Measurements from ENCODE around the gene DLG2.
"Not testable (repeated sequence)": the region's sequence is repeated elsewhere in the genome, so short reads cannot be mapped to it uniquely, and the experiment has no call there.

DLG2 gene

GRCh38 chr11:85028329-85029101 is 598.6 kb downstream of the DLG2 start:
- Histone ChIP-seq H3K4me1 (ENCODE audit: control insufficient read depth, insufficient read depth, low read length) (no peaks in the 10 kb centered on the region), H3K27ac (ENCODE audit: low read depth, low read length) (no peak overlapping the region), H3K27me3 (ENCODE audit: control insufficient read depth, insufficient read depth, low read length) (no peaks in the 10 kb centered on the region), H3K36me3 (ENCODE audit: control insufficient read depth, insufficient read depth, low read length) (no peaks in the 10 kb centered on the region), H3K9me3 (ENCODE audit: control insufficient read depth, insufficient read depth, low read depth, low read length) (no peaks in the 10 kb centered on the region), H3K9ac (ENCODE audit: low read length) (no peak overlapping the region), H3K4me3 (ENCODE audit: low read depth, low read length) (no peak overlapping the region)

GRCh38 chr11:85027346-85027745 is 599.8 kb downstream of the DLG2 start:
- Histone ChIP-seq H3K9me3 (ENCODE audit: control insufficient read depth, insufficient read depth, low read depth, low read length) (no peaks in the 10 kb centered on the region), H3K27me3 (ENCODE audit: control insufficient read depth, insufficient read depth, low read length) (no peaks in the 10 kb centered on the region), H3K36me3 (ENCODE audit: control insufficient read depth, insufficient read depth, low read length) (no peaks in the 10 kb centered on the region), H3K9ac (ENCODE audit: low read length) (no peak overlapping the region), H3K27ac (ENCODE audit: low read depth, low read length) (no peak overlapping the region), H3K4me1 (ENCODE audit: control insufficient read depth, insufficient read depth, low read length) (no peaks in the 10 kb centered on the region), H3K4me3 (ENCODE audit: low read depth, low read length) (no peak overlapping the region)

- H3K4me3 ChIP-seq (ENCODE audit: low read depth, low read length) = no peak overlapping the region
- no peak overlapping the region for H3K9ac ChIP-seq (ENCODE audit: low read length)
- no peaks in the 10 kb centered on the region for H3K27me3 ChIP-seq (ENCODE audit: control insufficient read depth, insufficient read depth, low read length)
- H3K9me3 ChIP-seq (ENCODE audit: control insufficient read depth, insufficient read depth, low read depth, low read length) = no peaks in the 10 kb centered on the region
- H3K36me3 ChIP-seq (ENCODE audit: control insufficient read depth, insufficient read depth, low read length) = no peaks in the 10 kb centered on the region
- no peak overlapping the region for H3K27ac ChIP-seq (ENCODE audit: low read depth, low read length)
- H3K4me1 ChIP-seq (ENCODE audit: control insufficient read depth, insufficient read depth, low read length) = no peaks in the 10 kb centered on the region
Observed at GRCh38 chr11:85021058-85021457, 606.1 kb downstream of the DLG2 start.

GRCh38 chr11:84993386-84993785 is 633.8 kb downstream of the DLG2 start:
- no peaks in the 10 kb centered on the region for H3K9me3 ChIP-seq (ENCODE audit: control insufficient read depth, insufficient read depth, low read depth, low read length)
- H3K9ac ChIP-seq (ENCODE audit: low read length) = no peak overlapping the region
- H3K27me3 ChIP-seq (ENCODE audit: control insufficient read depth, insufficient read depth, low read length) = no peaks in the 10 kb centered on the region
- H3K27ac ChIP-seq (ENCODE audit: low read depth, low read length) = no peak overlapping the region
- H3K4me3 ChIP-seq (ENCODE audit: low read depth, low read length) = no peak overlapping the region
- H3K36me3 ChIP-seq (ENCODE audit: control insufficient read depth, insufficient read depth, low read length) = no peaks in the 10 kb centered on the region
- H3K4me1 ChIP-seq (ENCODE audit: control insufficient read depth, insufficient read depth, low read length) = no peaks in the 10 kb centered on the region

DNA sequence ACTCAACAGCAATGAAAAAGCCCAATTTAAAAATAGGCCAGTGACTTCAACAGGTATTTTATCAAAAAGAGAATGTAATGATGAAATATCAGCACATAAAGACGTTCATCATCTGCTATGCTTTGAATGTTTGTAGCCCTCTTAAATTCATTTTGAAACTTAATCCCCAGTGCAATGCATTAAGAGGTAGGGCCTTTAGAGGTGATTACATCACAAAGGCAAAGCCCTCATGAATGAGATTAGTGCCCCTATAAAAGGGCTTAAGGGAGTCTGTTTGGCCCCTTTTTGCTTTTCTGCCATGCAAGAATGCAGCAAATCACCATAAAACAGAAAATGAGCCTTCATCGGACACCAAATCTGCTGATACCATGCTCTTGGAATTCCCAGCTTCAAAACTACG is 637.0 kb downstream of the DLG2 start:
- H3K9ac ChIP-seq (ENCODE audit: low read length) = no peak overlapping the region
- no peak overlapping the region for H3K27ac ChIP-seq (ENCODE audit: low read depth, low read length)
- peaks cover 6% of the 10 kb centered on the region for H3K9me3 ChIP-seq (ENCODE audit: control insufficient read depth, insufficient read depth, low read depth, low read length)
- H3K36me3 ChIP-seq (ENCODE audit: control insufficient read depth, insufficient read depth, low read length) = no peaks in the 10 kb centered on the region
- no peaks in the 10 kb centered on the region for H3K27me3 ChIP-seq (ENCODE audit: control insufficient read depth, insufficient read depth, low read length)
- no peaks in the 10 kb centered on the region for H3K4me1 ChIP-seq (ENCODE audit: control insufficient read depth, insufficient read depth, low read length)
- no peak overlapping the region for H3K4me3 ChIP-seq (ENCODE audit: low read depth, low read length)

DNA sequence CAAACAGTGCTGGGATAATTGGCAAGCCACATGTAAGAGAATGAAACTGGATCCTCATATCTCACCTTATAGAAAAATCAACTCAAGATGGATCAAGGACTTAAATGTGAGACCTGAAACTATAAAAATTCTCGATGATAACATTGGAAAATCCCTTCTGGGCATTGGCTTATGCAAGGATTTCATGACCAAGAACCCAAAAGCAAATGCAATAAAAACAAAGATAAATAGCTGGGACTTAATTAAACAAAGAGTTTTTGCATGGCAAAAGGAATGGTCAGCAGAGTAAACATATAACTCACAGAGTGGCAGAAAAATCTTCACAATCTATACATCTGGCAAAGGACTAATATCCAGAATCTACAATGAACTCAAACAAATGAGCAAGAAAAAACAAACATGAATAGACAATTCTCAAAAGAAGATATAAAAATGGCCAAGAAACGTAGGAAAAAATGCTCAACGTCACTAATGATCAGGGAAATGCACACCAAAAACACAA is 639.4 kb downstream of the DLG2 start:
- not testable (repeated sequence) for H3K9ac ChIP-seq (ENCODE audit: low read length); H3K4me1 ChIP-seq (ENCODE audit: control insufficient read depth, insufficient read depth, low read length); H3K27ac ChIP-seq (ENCODE audit: low read depth, low read length); H3K27me3 ChIP-seq (ENCODE audit: control insufficient read depth, insufficient read depth, low read length); H3K4me3 ChIP-seq (ENCODE audit: low read depth, low read length); H3K36me3 ChIP-seq (ENCODE audit: control insufficient read depth, insufficient read depth, low read length)
- peaks cover 10% of the 10 kb centered on the region for H3K9me3 ChIP-seq (ENCODE audit: control insufficient read depth, insufficient read depth, low read depth, low read length)

DNA sequence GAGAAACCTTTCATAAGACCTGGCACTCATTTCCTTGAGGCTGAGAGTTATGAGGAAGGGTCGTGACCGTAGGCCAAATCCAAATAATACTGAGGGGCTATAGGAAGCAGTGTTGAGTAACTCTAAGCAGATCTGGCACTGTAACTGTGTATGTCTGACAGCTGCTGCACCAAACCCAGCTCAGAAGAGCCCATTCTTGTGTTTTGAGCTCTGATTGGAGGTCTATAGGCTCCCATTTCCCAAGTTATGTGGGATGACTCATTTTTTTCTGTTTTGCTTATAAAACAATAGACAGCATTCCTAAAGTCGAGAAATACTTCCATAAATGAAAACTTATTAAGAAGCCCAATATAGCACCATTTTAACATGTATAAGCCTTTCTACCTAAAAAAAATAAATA is 645.8 kb downstream of the DLG2 start:
- Histone ChIP-seq H3K9me3 (ENCODE audit: control insufficient read depth, insufficient read depth, low read depth, low read length) (peaks cover 10% of the 10 kb centered on the region), H3K36me3 (ENCODE audit: control insufficient read depth, insufficient read depth, low read length) (no peaks in the 10 kb centered on the region), H3K4me3 (ENCODE audit: low read depth, low read length) (no peak overlapping the region), H3K27me3 (ENCODE audit: control insufficient read depth, insufficient read depth, low read length) (no peaks in the 10 kb centered on the region), H3K27ac (ENCODE audit: low read depth, low read length) (no peak overlapping the region), H3K9ac (ENCODE audit: low read length) (no peak overlapping the region), H3K4me1 (ENCODE audit: control insufficient read depth, insufficient read depth, low read length) (no peaks in the 10 kb centered on the region)

GRCh38 chr11:84969103-84969502 is 658.0 kb downstream of the DLG2 start:
- no peak overlapping the region for H3K4me3 ChIP-seq (ENCODE audit: low read depth, low read length)
- H3K4me1 ChIP-seq (ENCODE audit: control insufficient read depth, insufficient read depth, low read length) = peaks cover 11% of the 10 kb centered on the region
- H3K9ac ChIP-seq (ENCODE audit: low read length) = no peak overlapping the region
- H3K27ac ChIP-seq (ENCODE audit: low read depth, low read length) = no peak overlapping the region
- H3K36me3 ChIP-seq (ENCODE audit: control insufficient read depth, insufficient read depth, low read length) = no peaks in the 10 kb centered on the region
- H3K27me3 ChIP-seq (ENCODE audit: control insufficient read depth, insufficient read depth, low read length) = no peaks in the 10 kb centered on the region
- H3K9me3 ChIP-seq (ENCODE audit: control insufficient read depth, insufficient read depth, low read depth, low read length) = no peaks in the 10 kb centered on the region

DNA sequence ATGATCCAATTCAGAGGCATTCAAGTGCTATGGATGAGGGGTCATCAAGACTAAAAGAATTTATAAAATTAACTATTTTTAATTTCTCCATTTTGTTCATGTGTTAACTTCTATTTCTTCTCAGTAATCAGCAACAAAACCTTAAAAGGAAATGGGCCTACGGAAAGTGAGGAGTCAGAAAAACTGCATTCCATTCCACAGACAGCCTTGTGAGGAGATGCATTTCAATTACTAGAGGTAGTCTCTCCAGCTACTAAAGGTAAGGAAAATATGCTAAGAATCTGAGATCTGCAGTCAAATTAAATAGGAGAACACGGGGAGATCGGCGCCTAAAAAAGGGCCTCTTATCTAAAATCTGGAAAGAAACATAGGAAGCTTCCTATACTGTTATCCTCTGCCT is 661.7 kb downstream of the DLG2 start:
- Histone ChIP-seq H3K9me3 (ENCODE audit: control insufficient read depth, insufficient read depth, low read depth, low read length) (no peaks in the 10 kb centered on the region), H3K4me1 (ENCODE audit: control insufficient read depth, insufficient read depth, low read length) (peaks cover 11% of the 10 kb centered on the region), H3K4me3 (ENCODE audit: low read depth, low read length) (no peak overlapping the region), H3K27ac (ENCODE audit: low read depth, low read length) (peak overlapping the region; percentile 83), H3K27me3 (ENCODE audit: control insufficient read depth, insufficient read depth, low read length) (no peaks in the 10 kb centered on the region), H3K36me3 (ENCODE audit: control insufficient read depth, insufficient read depth, low read length) (no peaks in the 10 kb centered on the region), H3K9ac (ENCODE audit: low read length) (peak overlapping the region; percentile 19)

GRCh38 chr11:84963240-84963639 is 663.9 kb downstream of the DLG2 start:
- no peaks in the 10 kb centered on the region for H3K9me3 ChIP-seq (ENCODE audit: control insufficient read depth, insufficient read depth, low read depth, low read length)
- H3K36me3 ChIP-seq (ENCODE audit: control insufficient read depth, insufficient read depth, low read length) = no peaks in the 10 kb centered on the region
- H3K9ac ChIP-seq (ENCODE audit: low read length) = no peak overlapping the region
- peaks cover 11% of the 10 kb centered on the region for H3K4me1 ChIP-seq (ENCODE audit: control insufficient read depth, insufficient read depth, low read length)
- no peak overlapping the region for H3K27ac ChIP-seq (ENCODE audit: low read depth, low read length)
- H3K27me3 ChIP-seq (ENCODE audit: control insufficient read depth, insufficient read depth, low read length) = no peaks in the 10 kb centered on the region
- no peak overlapping the region for H3K4me3 ChIP-seq (ENCODE audit: low read depth, low read length)

GRCh38 chr11:84962018-84962417 is 665.1 kb downstream of the DLG2 start:
- Histone ChIP-seq H3K4me3 (ENCODE audit: low read depth, low read length) (no peak overlapping the region), H3K4me1 (ENCODE audit: control insufficient read depth, insufficient read depth, low read length) (peaks cover 11% of the 10 kb centered on the region), H3K9ac (ENCODE audit: low read length) (no peak overlapping the region), H3K36me3 (ENCODE audit: control insufficient read depth, insufficient read depth, low read length) (no peaks in the 10 kb centered on the region), H3K9me3 (ENCODE audit: control insufficient read depth, insufficient read depth, low read depth, low read length) (no peaks in the 10 kb centered on the region), H3K27ac (ENCODE audit: low read depth, low read length) (no peak overlapping the region), H3K27me3 (ENCODE audit: control insufficient read depth, insufficient read depth, low read length) (no peaks in the 10 kb centered on the region)

Data from HUES6 (cell line).